ENCODE data around the gene RMI2. TPM values are rescaled to one million over a fixed set of nuclear protein-coding genes. Genes with fewer than 3 reads are reported as not detected.

The RMI2 gene
- total and polyA plus RNA-seq, 4 donors: 0.28 to 8.5 (median 0.83) TPM

DNA sequence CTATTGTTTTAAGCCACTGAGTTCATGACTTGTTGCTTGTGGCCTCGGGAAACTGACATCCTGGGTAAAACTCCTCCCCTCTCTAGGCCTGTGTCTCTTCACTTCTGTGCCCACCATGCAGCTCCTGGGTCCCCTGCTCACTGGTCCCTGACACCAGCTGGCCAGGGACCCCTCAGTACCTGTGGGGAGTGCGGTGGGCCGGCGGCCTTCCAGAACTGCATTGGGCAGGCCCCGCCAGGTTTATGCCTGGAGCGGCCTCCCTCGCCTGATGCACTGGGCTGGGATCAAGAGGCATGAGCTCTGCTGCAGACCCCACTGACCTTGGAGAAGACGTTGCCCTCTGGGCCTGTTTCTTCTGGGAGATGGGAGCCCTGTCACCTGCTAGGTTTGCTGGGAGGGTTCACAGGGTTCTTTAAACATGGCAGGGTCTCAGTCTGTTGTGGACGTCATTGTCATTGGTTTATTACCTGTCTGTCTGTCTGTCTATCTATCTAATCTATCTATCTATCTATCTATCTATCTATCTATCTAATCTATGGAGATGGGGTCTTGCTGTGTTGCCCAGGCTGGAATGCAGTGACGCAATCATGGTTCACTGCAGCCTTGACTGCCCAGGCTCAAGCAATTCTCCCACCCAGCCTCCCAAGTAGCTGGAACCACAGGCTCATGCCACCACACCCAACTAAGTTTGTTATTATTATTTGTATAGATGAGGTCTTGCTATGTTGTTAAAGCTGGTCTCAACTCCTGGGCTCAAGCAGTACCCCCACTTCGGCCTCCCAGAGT is 21.5 kb upstream of the RMI2 start:
- WGBS: 96% methylated on average over 11 of the region's 11 CpGs
- Histone ChIP-seq H3K36me3 (ENCODE audit: control insufficient read depth in 4 of 4, insufficient read depth in 3 of 4, low read depth in 1 of 4, low read length in 3 of 4) (no peaks in the 10 kb centered on the region), H3K9ac (ENCODE audit: low read depth in 1 of 2, low read length in 2 of 2) (no peak overlapping the region), H3K27me3 (ENCODE audit: control insufficient read depth in 4 of 4, insufficient read depth in 4 of 4, low read length in 3 of 4) (no peaks in the 10 kb centered on the region), H3K27ac (ENCODE audit: low read depth in 1 of 2, low read length in 2 of 2) (no peak overlapping the region), H3K4me1 (ENCODE audit: control insufficient read depth in 4 of 4, insufficient read depth in 4 of 4, low read length in 3 of 4) (no peaks in the 10 kb centered on the region), H3K9me3 (ENCODE audit: control insufficient read depth in 4 of 4, low read length in 3 of 4) (no peaks in the 10 kb centered on the region), H3K4me3 (ENCODE audit: low read depth in 1 of 3, low read length in 3 of 3) (no peak overlapping the region)
- TF ChIP-seq HNF4G (IDR thresholded peaks at IDR 0.05) (no peak), RXRA (IDR thresholded peaks at IDR 0.05) (no peak), RAD21 (IDR thresholded peaks at IDR 0.05) (no peak), FOXA2 (IDR thresholded peaks at IDR 0.05) (no peak), YY1 (IDR thresholded peaks at IDR 0.05) (no peak), EGR1 (IDR thresholded peaks at IDR 0.05; ENCODE audit: low read depth in 2 of 2) (no peak), GABPA (IDR thresholded peaks at IDR 0.05 in 1 of 2, conservative IDR thresholded peaks at IDR 0.05 in 1 of 2) (no peak), TAF1 (conservative IDR thresholded peaks at IDR 0.05) (no peak), HNF4A (conservative IDR thresholded peaks at IDR 0.05) (no peak), JUND (IDR thresholded peaks at IDR 0.05) (no peak), FOXA1 (IDR thresholded peaks at IDR 0.05) (no peak)
- TF ChIP-seq, protein P1, sequence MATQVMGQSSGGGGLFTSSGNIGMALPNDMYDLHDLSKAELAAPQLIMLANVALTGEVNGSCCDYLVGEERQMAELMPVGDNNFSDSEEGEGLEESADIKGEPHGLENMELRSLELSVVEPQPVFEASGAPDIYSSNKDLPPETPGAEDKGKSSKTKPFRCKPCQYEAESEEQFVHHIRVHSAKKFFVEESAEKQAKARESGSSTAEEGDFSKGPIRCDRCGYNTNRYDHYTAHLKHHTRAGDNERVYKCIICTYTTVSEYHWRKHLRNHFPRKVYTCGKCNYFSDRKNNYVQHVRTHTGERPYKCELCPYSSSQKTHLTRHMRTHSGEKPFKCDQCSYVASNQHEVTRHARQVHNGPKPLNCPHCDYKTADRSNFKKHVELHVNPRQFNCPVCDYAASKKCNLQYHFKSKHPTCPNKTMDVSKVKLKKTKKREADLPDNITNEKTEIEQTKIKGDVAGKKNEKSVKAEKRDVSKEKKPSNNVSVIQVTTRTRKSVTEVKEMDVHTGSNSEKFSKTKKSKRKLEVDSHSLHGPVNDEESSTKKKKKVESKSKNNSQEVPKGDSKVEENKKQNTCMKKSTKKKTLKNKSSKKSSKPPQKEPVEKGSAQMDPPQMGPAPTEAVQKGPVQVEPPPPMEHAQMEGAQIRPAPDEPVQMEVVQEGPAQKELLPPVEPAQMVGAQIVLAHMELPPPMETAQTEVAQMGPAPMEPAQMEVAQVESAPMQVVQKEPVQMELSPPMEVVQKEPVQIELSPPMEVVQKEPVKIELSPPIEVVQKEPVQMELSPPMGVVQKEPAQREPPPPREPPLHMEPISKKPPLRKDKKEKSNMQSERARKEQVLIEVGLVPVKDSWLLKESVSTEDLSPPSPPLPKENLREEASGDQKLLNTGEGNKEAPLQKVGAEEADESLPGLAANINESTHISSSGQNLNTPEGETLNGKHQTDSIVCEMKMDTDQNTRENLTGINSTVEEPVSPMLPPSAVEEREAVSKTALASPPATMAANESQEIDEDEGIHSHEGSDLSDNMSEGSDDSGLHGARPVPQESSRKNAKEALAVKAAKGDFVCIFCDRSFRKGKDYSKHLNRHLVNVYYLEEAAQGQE (IDR thresholded peaks at IDR 0.05): no peak
- TF ChIP-seq, protein P2, sequence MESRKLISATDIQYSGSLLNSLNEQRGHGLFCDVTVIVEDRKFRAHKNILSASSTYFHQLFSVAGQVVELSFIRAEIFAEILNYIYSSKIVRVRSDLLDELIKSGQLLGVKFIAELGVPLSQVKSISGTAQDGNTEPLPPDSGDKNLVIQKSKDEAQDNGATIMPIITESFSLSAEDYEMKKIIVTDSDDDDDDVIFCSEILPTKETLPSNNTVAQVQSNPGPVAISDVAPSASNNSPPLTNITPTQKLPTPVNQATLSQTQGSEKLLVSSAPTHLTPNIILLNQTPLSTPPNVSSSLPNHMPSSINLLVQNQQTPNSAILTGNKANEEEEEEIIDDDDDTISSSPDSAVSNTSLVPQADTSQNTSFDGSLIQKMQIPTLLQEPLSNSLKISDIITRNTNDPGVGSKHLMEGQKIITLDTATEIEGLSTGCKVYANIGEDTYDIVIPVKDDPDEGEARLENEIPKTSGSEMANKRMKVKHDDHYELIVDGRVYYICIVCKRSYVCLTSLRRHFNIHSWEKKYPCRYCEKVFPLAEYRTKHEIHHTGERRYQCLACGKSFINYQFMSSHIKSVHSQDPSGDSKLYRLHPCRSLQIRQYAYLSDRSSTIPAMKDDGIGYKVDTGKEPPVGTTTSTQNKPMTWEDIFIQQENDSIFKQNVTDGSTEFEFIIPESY (IDR thresholded peaks at IDR 0.05): no peak
- TF ChIP-seq, protein P3, sequence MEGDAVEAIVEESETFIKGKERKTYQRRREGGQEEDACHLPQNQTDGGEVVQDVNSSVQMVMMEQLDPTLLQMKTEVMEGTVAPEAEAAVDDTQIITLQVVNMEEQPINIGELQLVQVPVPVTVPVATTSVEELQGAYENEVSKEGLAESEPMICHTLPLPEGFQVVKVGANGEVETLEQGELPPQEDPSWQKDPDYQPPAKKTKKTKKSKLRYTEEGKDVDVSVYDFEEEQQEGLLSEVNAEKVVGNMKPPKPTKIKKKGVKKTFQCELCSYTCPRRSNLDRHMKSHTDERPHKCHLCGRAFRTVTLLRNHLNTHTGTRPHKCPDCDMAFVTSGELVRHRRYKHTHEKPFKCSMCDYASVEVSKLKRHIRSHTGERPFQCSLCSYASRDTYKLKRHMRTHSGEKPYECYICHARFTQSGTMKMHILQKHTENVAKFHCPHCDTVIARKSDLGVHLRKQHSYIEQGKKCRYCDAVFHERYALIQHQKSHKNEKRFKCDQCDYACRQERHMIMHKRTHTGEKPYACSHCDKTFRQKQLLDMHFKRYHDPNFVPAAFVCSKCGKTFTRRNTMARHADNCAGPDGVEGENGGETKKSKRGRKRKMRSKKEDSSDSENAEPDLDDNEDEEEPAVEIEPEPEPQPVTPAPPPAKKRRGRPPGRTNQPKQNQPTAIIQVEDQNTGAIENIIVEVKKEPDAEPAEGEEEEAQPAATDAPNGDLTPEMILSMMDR (IDR thresholded peaks at IDR 0.05; ENCODE audit: low read depth, low read length, missing input control): no peak
- TF ChIP-seq, protein P4, sequence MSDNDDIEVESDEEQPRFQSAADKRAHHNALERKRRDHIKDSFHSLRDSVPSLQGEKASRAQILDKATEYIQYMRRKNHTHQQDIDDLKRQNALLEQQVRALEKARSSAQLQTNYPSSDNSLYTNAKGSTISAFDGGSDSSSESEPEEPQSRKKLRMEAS (IDR thresholded peaks at IDR 0.05): no peak
- TF ChIP-seq, protein P5, sequence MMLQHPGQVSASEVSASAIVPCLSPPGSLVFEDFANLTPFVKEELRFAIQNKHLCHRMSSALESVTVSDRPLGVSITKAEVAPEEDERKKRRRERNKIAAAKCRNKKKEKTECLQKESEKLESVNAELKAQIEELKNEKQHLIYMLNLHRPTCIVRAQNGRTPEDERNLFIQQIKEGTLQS (IDR thresholded peaks at IDR 0.05): no peak
- no peak for DNase-seq (ENCODE audit: low spot score)

All from liver (tissue), 9 donors.